ENCODE measurements around the gene SOX2.
"Not testable (repeated sequence)": the region's sequence is repeated elsewhere in the genome, so short reads cannot be mapped to it uniquely, and the experiment has no call there.

SOX2 gene

DNA sequence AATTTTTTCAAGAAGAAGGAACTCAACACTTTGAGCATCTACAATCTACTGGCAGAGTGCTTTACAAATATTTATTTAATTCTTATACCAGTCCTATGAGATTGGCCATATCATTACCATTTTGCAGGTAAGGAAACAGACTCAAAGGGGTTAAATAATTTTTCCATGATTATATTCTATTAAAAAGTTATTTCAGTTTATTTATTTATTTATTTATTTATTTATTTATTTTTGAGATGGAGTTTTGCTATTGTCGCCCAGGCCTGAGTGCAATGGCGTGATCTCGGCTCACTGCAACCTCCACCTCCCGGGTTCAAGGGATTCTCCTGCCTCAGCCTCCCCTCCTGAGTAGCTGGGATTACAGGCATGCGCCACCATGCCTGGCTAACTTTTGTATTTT is 52.3 kb downstream of the SOX2 start:
- not testable (repeated sequence) for DNase-seq
